ENCODE results near the gene KLHL29.

DNA sequence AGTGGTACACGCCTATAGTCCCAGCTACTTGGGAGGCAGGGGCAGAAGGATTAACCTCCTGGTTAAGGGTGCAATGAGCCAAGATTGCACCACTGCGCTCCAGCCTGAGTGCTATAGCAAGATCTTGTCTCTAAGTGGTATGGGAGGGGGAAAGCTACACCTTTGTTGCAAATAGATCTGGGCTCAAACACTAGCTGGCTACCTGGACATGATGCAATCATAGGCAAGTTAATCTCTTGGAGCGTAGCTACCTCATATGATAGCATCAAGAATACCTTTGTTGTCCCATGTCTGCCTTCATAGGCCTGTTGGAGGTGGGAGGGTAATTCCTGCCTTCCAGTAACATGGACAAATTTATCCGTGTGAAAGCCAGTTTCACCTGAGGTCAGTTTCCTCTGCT is 15.7 kb downstream of the KLHL29 start:
- TF ChIP-seq TAF1 (conservative IDR thresholded peaks at IDR 0.05): no peak
- TF ChIP-seq, protein P1, sequence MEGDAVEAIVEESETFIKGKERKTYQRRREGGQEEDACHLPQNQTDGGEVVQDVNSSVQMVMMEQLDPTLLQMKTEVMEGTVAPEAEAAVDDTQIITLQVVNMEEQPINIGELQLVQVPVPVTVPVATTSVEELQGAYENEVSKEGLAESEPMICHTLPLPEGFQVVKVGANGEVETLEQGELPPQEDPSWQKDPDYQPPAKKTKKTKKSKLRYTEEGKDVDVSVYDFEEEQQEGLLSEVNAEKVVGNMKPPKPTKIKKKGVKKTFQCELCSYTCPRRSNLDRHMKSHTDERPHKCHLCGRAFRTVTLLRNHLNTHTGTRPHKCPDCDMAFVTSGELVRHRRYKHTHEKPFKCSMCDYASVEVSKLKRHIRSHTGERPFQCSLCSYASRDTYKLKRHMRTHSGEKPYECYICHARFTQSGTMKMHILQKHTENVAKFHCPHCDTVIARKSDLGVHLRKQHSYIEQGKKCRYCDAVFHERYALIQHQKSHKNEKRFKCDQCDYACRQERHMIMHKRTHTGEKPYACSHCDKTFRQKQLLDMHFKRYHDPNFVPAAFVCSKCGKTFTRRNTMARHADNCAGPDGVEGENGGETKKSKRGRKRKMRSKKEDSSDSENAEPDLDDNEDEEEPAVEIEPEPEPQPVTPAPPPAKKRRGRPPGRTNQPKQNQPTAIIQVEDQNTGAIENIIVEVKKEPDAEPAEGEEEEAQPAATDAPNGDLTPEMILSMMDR (IDR thresholded peaks at IDR 0.05; ENCODE audit: low read depth, low read length, missing input control): no peak
- TF ChIP-seq, protein P2, sequence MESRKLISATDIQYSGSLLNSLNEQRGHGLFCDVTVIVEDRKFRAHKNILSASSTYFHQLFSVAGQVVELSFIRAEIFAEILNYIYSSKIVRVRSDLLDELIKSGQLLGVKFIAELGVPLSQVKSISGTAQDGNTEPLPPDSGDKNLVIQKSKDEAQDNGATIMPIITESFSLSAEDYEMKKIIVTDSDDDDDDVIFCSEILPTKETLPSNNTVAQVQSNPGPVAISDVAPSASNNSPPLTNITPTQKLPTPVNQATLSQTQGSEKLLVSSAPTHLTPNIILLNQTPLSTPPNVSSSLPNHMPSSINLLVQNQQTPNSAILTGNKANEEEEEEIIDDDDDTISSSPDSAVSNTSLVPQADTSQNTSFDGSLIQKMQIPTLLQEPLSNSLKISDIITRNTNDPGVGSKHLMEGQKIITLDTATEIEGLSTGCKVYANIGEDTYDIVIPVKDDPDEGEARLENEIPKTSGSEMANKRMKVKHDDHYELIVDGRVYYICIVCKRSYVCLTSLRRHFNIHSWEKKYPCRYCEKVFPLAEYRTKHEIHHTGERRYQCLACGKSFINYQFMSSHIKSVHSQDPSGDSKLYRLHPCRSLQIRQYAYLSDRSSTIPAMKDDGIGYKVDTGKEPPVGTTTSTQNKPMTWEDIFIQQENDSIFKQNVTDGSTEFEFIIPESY (IDR thresholded peaks at IDR 0.05): no peak
- TF ChIP-seq, protein P3, sequence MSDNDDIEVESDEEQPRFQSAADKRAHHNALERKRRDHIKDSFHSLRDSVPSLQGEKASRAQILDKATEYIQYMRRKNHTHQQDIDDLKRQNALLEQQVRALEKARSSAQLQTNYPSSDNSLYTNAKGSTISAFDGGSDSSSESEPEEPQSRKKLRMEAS (IDR thresholded peaks at IDR 0.05): no peak
- TF ChIP-seq, protein P4, sequence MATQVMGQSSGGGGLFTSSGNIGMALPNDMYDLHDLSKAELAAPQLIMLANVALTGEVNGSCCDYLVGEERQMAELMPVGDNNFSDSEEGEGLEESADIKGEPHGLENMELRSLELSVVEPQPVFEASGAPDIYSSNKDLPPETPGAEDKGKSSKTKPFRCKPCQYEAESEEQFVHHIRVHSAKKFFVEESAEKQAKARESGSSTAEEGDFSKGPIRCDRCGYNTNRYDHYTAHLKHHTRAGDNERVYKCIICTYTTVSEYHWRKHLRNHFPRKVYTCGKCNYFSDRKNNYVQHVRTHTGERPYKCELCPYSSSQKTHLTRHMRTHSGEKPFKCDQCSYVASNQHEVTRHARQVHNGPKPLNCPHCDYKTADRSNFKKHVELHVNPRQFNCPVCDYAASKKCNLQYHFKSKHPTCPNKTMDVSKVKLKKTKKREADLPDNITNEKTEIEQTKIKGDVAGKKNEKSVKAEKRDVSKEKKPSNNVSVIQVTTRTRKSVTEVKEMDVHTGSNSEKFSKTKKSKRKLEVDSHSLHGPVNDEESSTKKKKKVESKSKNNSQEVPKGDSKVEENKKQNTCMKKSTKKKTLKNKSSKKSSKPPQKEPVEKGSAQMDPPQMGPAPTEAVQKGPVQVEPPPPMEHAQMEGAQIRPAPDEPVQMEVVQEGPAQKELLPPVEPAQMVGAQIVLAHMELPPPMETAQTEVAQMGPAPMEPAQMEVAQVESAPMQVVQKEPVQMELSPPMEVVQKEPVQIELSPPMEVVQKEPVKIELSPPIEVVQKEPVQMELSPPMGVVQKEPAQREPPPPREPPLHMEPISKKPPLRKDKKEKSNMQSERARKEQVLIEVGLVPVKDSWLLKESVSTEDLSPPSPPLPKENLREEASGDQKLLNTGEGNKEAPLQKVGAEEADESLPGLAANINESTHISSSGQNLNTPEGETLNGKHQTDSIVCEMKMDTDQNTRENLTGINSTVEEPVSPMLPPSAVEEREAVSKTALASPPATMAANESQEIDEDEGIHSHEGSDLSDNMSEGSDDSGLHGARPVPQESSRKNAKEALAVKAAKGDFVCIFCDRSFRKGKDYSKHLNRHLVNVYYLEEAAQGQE (IDR thresholded peaks at IDR 0.05): no peak

All from liver (tissue), 3 donors.